ENCODE results near the gene CUL2.
"Not testable (repeated sequence)": the region's sequence is repeated elsewhere in the genome, so short reads cannot be mapped to it uniquely, and the experiment has no call there.

The CUL2 gene

DNA sequence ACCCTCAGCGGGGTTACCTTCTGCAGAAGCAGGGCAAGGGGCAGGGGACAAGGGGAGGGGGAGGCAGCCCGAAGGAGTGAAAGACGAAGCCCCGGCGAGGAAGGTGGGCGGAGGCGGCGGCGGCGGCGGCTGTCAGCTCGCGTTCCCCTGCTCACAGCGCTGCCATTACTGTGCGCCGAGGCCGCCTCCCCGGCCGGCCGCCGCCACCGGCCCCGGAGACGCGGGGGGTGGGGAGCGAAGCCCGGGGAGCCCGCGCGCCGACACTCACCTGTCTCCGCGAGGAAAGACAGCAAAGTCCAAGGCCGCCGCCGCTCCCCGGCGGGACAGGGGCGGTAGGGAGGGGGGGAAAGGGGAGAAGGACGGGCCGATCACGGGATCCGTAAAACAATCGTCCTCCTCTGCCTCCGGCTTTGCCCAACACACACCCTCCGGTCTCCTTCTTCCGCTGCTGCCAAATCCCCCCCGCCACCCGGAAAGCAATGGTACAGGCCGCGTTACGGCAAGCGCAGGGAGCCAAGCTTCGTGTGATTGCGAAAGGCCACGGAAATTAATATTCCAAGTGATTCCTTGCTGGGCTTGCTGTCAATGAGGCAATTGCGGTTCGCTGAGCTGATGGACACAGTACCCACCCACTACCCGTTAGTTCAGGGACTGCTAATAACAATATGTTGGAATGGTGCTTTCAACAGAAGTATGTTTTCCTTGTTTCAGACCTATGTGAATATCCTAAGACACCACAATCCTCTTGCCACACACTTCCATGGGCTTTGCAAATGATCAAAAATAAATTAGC is at the start of gene CUL2:
CUL2 (minus strand) TSS at position 180 of the 793 bp plus-strand sequence. CDS start 19,024 bp downstream, outside the sequence.
- peak; percentile 95 for DNase-seq

DNA sequence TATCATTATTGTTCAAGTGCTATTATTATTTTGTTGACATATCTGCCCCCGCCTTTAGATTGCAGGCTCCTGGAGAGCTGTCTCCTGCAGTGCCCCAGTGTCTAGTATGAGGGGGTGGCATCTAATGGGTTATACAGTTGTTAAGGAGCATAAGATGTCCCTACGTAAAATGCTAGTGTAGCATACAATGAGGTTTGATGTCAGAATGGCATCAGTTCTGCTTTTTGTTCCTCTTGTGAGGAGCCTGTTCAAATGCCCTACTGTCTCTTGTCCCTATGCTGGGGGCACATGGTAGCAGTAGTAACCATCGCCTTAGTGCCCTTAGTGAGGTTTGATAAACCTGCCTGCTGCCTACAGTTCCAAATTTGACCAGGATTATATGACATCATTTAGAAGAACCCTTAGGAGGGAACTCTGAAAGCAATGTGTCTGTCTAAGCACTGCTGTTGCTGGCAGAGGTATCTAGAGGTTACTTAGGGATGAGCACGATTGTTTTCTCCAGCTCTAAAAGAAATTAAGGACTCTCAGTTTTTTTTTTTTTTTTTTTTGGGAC is 46.2 kb upstream of the CUL2 start:
- DNase-seq: no peak

DNA sequence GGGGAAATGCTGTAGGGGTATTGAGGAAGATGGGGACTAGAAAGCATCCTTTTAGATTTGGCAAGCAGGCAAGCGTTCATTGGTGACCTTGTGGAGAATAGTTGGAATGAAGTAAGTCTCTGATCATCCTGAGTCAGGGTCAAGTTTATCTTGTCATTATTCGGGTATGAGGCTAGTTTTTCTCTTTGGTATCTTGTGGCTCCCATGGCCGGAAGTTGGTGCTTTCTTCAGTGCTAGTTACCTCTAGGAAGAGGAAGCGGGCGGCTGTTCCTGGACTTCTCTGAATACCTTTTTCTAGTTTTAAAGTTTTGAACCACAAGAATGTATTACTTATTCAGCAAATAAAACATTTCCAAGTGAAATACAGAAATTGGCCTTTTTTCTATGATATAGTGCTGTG is 45.7 kb upstream of the CUL2 start:
- peak; percentile 59 for DNase-seq

DNA sequence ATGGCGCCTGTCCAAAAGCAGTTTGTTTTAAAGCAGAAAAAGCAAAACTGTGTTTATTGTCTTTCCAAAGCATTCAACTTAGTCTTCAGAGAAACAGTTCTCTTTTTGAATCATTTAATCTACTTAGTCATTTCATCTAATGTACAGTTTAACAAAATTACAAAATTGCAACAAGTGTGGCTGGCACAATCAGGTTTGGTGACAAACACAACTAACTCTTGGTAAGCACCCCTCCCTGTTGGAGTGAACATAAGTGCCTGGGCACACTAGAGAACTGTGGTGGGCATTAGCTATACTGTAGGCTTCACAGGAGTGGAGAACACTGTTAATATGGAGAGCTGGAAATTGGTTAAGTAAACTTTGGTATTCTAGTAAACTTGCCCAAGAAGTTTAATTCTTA is 43.4 kb upstream of the CUL2 start:
- no peak for DNase-seq

DNA sequence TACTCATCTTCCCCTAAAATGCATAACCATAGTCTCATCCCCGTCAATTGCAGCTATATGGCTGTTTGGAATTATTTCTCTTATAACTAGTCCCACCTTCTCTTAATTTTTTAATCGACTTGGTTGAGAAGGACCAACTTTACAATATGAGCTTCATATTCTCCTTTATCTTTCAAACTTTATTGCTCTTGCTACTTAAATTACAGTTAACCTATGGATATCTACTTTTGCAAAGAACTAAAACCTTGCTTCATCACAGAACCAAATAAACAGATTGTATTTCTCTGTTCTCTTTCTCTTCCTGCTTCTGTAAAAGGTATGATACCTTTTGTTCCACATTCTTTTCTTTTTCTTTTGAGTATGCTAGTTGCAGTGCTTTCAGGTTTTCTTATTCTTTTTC is 42.6 kb upstream of the CUL2 start:
- DNase-seq: no peak

DNA sequence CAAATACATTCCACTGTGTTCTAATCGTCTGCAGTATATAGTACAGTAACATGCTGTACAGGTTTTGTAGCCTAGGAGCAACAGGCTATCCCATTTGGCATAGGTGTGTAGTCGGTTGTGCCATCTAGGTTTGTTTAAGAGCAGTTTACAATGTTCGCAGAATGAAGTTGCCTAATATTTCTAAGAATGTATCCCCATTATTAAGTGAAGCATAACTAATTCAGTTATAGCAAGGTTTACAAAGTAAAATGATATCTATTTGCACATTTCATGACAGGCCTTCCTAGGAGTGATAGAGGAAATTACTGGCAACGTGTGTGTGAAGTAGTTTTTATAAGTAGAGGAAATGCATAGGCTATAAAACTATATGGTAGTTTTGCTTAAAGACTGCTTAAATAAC is 40.5 kb upstream of the CUL2 start:
- DNase-seq: no peak

DNA sequence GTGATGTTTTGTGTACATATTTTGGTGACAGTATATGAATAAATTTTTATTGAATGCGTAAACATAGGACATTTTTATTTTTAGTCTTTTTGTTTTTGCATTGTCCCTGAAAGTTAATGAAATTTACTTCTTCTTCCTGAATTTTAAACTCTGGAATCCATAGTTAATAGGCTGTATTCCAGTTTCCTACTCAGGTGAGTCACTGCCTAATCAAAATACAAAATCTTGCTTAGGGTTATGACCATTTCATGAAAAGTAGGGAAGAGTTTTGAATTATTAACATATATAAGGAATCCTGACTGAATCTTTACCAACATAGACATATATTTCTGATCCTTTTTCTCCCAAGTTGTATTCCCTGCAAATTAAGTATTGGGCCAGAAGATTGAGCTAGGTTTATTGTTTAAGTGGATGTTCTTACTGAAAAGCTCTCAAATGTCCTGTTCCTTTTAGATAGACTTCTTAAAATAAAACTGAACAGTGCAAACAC is 39.1 kb upstream of the CUL2 start:
- DNase-seq: no peak

DNA sequence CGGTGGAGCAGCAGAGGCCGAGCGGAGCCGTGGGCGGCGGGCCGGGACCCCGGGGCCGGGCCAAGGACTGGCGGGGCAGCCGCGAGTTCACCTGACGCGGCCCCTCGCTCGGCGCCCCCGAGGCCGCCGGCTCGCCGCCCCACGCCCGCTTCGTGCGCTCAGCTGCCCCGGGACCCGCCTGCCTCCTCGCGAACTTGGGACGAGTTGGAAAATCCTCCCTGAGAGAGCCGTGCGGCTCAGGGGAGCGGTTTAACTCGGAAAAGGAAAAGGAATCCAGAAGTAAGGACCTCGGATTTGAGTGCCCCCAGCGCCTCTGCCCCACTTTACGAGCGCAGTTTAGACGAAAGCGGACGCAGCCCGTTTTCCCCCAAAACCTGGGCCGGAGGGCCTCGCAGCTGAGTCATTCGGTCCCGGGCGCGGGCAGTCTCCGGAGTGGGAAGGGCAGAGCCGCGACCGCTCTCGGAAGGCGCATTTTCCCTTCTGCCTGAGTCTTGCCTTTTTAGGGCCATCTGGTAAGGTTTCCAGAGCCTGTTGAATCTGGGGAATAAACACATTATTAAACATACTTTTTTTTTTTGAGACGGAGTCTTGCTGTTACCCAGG is 37.2 kb upstream of the CUL2 start:
- DNase-seq: peak; percentile 73

DNA sequence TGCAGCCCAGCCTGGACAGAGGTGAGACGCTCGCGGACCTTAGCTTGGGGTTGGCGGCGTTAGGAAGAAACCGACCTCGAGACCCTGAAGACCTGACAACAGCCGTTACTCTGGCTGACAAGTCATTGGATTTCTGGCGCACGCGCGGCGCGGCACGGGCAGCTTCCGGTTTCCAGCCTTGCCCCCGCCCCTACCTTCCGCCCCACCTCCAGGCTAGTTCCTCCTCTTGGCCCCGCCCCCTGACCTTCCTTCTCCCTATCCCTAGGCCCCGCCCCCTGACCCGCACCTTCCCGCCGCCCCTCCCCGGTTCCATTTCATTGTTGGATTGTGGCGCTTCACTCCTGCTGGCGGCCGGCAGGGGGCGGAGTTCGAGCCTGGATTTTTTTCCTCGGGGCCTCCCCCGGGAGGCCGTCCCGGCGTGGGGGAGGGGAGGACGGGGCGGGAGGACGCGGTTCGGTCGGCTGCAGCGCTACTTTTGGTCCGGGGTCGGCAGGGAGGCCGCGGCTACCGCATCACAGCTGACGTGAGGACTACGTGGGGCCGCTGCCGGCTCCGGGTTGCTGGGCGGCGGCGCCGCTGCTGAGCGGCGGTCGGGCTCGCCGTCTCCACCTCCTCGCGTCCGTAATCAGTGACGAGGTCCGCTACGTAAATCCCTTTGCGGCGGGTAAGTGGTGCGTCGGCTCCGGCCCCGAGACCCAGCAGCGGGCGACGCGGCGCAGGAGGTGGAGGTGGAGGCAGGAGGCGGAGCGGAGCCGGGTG is 36.6 kb upstream of the CUL2 start, which contains the start of gene CREM:
CREM (plus strand) TSS at position 317 of the 759 bp plus-strand sequence. CDS start 10,990 bp downstream, outside the sequence.
- DNase-seq: peak; percentile 97

DNA sequence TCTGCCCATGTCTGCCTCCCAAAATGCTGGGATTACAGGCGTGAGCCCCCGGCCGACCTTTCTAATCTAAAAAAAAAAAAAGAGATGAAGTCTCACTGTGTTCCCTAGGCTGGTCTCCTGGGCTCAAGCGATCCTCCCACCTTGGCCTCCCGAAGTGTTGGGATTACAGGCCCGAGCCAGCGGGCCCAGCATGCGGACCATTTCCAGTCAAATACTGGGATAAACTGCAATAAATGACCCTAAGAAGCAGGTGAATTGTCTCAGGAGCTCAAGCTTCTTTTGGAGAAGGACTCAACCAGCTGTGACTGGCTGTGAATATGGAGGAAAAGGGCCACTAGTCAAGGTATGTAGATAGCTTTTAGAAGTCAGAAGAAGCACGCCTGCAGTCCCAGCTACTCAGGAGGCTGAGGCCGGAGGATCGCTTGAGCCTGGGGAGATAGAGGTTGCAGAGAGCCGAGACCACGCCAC is 36.0 kb upstream of the CUL2 start:
- DNase-seq: no peak

DNA sequence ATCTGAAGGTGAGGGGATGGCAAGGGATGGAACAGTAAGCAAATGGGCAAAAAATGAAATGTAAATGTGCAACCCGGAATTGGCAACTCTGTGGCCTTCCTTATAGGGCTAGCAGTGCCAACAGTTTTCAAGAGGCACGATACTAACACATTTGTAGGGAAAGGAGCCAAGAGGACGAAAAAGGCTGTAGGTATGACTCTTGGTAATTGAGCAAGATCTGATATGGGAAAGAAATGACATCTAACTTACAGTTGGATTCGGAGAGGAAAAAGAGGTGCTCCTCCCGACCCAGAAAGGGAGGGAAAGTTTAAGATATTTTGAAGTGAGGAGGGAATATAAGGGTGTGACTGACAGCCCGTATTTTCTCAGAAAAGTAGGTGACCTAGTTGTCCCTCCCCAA is 34.4 kb upstream of the CUL2 start:
- no peak for DNase-seq

DNA sequence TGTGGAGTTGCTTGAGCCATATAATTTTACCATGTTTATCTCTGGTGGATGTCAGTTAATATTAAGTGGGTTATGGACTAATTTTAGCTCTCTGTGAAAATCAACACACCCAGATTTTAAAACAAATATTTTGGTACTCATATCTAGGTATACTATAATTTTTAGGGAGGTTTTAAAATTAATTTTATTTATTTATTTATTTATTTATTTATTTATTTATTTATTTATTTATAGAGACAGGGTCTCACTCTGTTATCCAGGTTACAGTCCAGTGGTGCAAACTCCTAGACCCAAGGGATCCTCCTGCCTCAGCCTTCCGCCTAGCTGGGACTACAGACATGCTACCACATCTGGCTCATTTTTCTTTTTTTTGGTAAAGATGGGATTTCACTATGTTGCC is 29.2 kb upstream of the CUL2 start:
- no peak for DNase-seq

DNA sequence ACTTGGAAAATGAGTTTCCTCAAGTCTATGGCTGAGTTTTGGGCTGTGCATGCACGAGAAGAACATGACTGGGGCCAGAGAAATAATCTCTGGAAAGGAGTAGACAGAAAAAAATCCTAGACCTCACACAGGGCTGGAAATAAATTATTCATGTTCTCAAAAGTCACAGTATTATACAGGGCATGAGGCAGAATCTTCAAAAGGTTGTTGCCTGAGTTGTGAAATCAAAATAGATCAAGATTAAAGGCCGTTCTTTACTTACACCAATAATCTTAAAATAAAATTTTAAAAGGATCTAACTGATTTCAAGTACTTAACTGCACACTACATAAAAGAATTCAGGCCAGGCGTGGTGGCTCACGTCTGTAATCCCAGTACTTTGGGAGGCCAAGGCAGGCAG is 22.4 kb upstream of the CUL2 start:
- no peak for DNase-seq

DNA sequence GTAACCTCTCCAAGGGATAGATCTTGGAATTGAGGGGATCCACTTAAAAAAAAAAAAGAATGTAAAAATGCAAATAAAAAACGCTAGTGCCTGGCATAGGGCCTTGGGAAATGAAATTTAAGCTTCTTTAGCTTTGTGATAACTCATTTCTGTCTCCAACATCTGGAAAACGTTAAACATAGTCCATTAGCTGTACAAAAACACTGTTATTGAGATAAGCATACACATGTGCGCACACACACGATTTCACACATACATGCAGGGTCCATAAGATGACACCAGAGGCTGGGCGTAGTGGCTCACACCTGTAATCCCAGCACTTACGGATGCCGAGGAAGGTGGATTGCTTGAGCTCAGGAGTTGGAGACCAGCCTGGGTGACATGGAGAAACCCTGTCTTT is 13.7 kb upstream of the CUL2 start:
- no peak for DNase-seq

DNA sequence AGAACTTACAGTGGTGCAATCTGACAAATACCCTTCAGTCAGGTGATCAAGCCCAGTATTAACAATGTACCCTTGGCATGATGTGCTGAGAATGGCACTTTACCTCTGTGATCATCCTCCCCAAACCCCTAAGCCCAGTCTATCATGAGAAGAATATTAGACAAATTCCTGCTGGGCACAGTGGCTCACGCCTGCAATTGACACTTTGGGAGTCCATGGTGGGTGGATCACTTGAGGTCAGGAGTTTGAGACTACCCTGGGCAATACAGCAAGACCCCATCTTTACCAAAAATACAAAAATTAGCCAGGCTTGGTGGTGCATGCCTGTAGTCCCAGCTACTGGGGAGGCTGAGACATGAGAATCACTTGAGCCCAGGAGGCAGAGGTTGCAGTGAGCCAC is 7.4 kb upstream of the CUL2 start:
- no peak for DNase-seq

DNA sequence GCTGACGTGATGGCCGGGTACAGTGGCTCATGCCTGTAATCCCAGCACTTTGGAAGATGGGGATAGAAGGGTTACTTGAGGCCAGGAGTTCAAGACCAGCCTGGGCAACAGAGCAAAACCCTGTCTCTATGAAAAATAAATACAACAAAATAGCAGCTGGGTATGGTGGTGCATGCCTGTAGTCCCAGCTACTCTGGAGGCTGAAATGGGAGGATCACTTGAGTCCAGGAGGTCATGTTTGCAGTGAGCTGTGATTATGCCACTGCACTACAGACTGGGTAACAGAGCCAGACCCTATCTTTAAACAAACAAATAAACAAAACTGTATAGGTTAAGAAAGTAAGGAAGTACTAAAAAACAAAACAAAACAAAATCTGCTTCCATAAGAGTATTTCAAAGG is 6.2 kb upstream of the CUL2 start:
- DNase-seq: no peak

DNA sequence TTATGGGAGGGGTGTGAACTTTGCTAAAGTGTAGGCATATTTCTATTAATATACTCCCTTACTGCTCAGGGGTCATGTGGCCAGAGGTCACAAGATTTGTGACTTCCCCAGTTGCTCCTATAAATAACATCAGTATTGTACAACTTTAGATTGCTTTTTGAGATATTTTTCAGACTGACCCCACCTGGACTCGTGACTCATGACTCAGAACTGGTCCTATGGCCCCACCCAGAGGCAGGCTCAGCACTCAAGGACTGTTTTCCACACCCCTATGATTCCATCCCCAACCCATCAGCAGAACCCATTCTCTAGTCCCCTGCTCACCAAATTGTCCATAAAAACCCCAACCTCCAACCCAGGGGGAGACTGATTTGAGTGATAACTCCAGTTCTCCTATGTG is 2.7 kb upstream of the CUL2 start:
- DNase-seq: peak; percentile 18

DNA sequence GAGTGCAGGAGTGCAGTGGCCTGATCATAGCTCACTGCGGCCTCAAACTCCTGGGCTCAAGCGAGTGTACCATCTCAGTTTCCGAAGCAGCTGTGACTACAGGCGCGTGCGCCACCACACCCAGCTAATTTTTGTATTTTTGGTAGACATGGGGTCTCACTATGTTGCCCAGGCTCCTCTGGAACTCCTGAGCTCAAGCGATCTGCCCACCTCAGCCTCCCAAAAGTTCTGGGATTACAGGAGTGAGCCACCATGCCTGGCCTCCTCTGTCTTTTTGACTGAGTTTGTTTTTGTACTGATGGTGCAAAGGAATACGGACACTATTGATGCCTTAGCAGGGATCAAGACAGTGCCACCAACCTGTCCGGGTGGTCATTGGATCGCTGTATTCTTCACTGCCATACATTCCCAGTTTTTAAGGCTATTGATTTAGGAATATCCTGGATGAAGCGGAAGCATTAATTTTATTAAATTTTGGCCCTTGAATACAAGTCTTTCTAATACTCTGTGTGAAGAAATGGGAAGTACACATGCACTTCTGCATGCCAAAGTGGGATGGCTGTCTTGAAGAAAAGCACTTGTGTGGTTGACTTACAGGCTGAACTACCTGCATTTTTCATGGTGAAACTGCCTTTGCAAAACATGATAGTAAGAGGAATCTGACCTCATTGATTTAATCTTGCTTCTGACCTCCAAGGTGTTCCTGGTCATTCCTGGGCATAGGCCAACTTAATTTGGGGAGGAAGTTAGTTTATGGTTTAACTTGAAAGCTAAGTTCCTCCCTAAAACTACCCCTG is 2.1 kb upstream of the CUL2 start:
- DNase-seq: no peak

DNA sequence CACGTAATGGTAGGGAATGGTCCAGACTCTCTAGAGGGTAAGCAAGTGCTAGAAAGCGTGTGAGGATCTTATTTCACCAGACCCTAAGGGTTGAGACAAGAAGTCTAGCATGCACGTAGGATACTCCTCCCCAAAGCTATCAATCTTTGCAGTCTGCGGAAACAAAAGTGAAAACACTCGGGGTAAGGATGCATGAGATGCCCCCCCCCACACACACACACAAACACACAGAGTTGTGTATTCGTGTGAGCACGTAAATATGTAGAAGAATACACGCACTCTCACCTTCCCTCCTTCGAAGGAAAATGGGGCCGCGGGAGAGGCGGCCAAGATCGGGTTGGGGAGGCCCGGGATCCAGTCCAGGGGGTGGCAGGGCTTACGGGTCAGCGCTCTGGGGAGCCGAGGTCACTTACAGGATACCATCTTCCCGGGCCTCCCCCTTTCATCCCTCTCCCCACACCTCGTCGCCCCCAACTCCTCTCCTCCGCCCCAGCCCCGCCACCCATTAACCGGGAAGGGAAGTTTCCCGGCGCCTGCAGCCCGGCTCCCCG is 455 bp downstream of the CUL2 start:
- DNase-seq: peak; percentile 21

DNA sequence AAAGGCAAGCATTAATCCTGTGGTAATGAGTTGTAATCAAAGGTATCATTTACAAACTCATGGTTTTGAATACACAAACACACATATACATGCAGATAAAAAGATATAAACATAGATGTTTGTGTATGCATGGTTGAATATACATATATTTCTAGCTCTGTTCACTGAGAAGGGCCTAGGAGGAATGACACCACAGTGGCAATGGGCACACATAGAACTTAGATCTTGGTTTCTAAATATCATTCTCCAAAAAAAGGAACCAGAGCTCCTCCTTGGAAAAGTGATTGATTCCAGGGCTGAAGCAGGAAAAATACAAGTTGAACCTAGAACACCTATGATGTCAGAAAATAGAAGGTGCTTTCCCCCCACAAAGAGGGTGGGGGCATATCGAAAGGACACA is 6.9 kb downstream of the CUL2 start:
- DNase-seq: no peak

DNA sequence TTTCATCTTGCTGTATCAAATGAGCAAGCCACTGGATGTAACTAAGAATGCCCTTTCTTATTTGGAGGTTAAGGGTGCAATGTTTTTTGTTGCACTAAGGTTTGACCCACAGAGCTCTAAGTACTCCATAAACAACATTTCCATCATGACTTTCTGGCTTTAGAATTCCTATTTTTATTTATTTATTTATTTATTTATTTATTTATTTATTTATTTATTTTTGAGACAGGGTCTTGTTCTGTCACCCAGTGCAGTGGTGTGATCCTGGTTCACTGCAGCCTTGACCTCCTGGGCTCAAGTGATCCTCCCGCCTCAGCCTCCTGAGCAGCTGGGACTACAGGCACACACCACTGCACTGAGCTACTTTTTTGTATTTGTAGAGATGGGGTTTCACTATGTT is 9.9 kb downstream of the CUL2 start:
- DNase-seq: not testable (repeated sequence)

DNA sequence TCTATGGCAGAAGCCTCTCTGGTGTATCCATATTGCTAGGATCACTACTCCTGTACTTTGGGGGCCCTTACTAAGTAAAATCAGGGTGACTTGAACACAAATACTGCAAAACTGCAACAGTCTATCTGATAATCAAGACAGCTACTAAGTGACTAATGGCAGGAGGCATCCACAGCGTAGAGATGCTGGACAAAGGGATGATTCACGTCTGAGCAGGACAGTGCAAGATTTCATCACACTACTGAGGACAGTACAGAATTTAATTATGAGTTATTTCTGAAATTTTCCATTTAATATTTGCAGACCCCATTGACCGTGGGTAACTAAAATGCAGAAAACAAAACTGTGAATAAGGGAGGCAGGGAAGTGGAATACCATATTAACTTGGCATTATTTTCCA is 10.4 kb downstream of the CUL2 start:
- DNase-seq: peak; percentile 86
